ENCODE results near the gene DCDC1.

DNA sequence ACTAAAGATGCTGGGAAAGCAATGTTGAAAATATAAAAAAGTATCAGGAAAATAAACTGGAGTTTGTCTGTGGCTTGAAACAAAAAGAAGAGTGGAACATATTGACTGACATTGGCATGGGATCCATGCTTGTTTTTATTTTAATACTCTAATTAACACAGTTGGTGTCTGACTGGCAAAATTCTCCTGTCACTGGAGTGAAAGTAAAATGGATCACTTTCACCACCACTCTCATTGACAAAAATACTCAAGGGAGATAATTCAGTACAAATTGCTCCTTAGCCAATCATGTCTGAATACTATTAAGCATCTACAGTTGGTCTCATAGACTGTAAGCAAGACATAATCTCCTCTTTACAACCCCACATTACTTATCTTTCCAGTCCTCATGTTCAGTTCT, 101.8 kb downstream of the DCDC1 start:
- no peak for TF ChIP-seq POLR2A (IDR thresholded peaks at IDR 0.05)
- TF ChIP-seq, protein P1, sequence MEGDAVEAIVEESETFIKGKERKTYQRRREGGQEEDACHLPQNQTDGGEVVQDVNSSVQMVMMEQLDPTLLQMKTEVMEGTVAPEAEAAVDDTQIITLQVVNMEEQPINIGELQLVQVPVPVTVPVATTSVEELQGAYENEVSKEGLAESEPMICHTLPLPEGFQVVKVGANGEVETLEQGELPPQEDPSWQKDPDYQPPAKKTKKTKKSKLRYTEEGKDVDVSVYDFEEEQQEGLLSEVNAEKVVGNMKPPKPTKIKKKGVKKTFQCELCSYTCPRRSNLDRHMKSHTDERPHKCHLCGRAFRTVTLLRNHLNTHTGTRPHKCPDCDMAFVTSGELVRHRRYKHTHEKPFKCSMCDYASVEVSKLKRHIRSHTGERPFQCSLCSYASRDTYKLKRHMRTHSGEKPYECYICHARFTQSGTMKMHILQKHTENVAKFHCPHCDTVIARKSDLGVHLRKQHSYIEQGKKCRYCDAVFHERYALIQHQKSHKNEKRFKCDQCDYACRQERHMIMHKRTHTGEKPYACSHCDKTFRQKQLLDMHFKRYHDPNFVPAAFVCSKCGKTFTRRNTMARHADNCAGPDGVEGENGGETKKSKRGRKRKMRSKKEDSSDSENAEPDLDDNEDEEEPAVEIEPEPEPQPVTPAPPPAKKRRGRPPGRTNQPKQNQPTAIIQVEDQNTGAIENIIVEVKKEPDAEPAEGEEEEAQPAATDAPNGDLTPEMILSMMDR (IDR thresholded peaks at IDR 0.05) = no peak
